Lung (tissue), 12 donors: Measurements from ENCODE around the gene B3GALT6. TPM values are rescaled to one million over a fixed set of nuclear protein-coding genes. Genes with fewer than 3 reads are reported as not detected.

Source experiments
- ATAC-seq: fragments of 200-7000 bp; cut with Tn5 transposase; one replicate; pipeline ENCODE4 v1.9.1; 2020; ENCODE audit warnings: moderate number of reproducible peaks; ENCODE audit not compliant: insufficient read depth, low FRiP score
- DNase-seq, 3 donors: peaks; one replicate each; pipeline ENCODE4 v3.0.0-alpha.2; 2013 to 2017
- H3K27ac ChIP-seq, 2 donors: one replicate each; pipeline ENCODE4 v1.5.1; 2013; ENCODE audit warnings: mild to moderate bottlenecking in 2 of 2, moderate library complexity in 2 of 2, control low read depth in 1 of 2, inconsistent platforms in 1 of 2, low read depth in 1 of 2, low read length in 1 of 2
- H3K27me3 ChIP-seq, 3 donors: one replicate each; pipeline ENCODE4 v1.5.1; 2013; ENCODE audit warnings: low read length in 2 of 3; ENCODE audit not compliant: control insufficient read depth in 3 of 3, insufficient read depth in 3 of 3
- H3K36me3 ChIP-seq, 4 donors: one replicate each; pipeline ENCODE4 v1.5.1; 2013; ENCODE audit warnings: low read length in 4 of 4, mild to moderate bottlenecking in 1 of 4, moderate library complexity in 1 of 4; ENCODE audit not compliant: control insufficient read depth in 4 of 4, insufficient read depth in 4 of 4
- H3K4me1 ChIP-seq, 5 donors: one replicate each; pipeline ENCODE4 v1.5.1; 2013; ENCODE audit warnings: low read length in 5 of 5, mild to moderate bottlenecking in 2 of 5, moderate library complexity in 1 of 5; ENCODE audit not compliant: control insufficient read depth in 5 of 5, insufficient read depth in 5 of 5
- H3K4me3 ChIP-seq: one replicate; pipeline ENCODE4 v1.5.1; 2013; ENCODE audit warnings: mild to moderate bottlenecking, control low read depth, moderate library complexity
- H3K9ac ChIP-seq, 2 donors: one replicate each; pipeline ENCODE4 v1.5.1; 2013; ENCODE audit warnings: low read length in 2 of 2, control low read depth in 1 of 2; ENCODE audit not compliant: insufficient read depth in 1 of 2
- H3K9me3 ChIP-seq, 4 donors: one replicate each; pipeline ENCODE4 v1.5.1; 2013; ENCODE audit warnings: low read length in 3 of 4, mild to moderate bottlenecking in 1 of 4, moderate library complexity in 1 of 4; ENCODE audit not compliant: control insufficient read depth in 4 of 4, insufficient read depth in 3 of 4
- CTCF ChIP-seq: IDR thresholded peaks from 2 replicates; pipeline ENCODE4 v1.5.1; 2012; ENCODE audit warnings: mild to moderate bottlenecking; ENCODE audit errors: control extremely low read depth, extremely low read depth
- WGBS, 2 donors: extraction: QIAGEN DNeasy Blood & Tissue Kit; methylation state at CpG; one replicate each; pipeline ENCODE4 v1.1.7; 2013; 5-methylcytosine and 5-hydroxymethylcytosine counted together
- polyA plus RNA-seq, 2 donors: library from polyadenylated mRNA; stranded (reverse); fragments of 200-250 nt; gene quantifications; one replicate each; pipeline ENCODE4 v1.2.1, GENCODE V29; 2013
- total RNA-seq, 2 donors: library from RNA; depleted of rRNA in 1 of 2; stranded (reverse); fragments of >200 nt in 1 of 2; gene quantifications; one replicate each; pipeline ENCODE4 v1.2.1, GENCODE V29; 2014 to 2021
- donor health status: control.
- donor health status: control.
- donor health status: Bipolar disorder and iron deficiency.
- donor health status: healthy.
- donor health status: DM: yes; HTN: yes; CAD: no.

The B3GALT6 gene
- total and polyA plus RNA-seq, 4 donors = 7.0 to 28.3 (median 15.8) TPM

DNA sequence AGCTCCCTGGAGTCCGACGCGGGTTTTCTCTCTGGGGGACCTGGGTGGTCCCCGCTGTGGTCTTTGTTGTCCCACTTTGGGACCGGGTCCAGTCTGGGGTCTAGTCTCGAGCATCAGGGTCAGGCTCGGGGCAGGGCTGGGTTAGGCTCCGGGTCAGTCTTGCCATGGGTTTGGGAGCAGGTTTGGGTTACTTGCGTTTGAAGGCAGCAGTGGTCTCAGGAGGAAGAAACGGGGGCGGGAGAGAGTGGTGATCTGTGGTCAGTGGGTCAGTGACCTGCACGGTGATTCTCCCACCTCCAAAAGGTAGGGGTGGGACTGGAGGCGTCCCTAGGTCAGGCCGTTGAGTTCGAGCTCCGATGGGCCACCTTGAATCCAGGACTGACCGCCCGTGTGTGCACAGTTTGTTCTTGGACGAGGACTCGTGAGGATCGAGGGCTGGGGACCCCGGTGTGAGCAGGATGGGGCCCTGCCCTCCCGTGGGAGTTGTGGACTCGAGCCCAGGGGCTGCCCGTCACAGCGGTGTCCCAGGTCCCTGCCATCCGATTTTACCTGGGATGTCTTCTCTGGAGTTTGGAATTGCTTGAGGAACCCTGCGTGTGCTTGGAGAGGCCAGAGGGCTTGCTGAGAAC, 2.3 kb downstream of the B3GALT6 start:
- DNase-seq = no peak
- no peak for TF ChIP-seq CTCF
- H3K4me1 ChIP-seq = peaks cover 0 to 26% (median 7%) of the 10 kb centered on the region in 5 donors

DNA sequence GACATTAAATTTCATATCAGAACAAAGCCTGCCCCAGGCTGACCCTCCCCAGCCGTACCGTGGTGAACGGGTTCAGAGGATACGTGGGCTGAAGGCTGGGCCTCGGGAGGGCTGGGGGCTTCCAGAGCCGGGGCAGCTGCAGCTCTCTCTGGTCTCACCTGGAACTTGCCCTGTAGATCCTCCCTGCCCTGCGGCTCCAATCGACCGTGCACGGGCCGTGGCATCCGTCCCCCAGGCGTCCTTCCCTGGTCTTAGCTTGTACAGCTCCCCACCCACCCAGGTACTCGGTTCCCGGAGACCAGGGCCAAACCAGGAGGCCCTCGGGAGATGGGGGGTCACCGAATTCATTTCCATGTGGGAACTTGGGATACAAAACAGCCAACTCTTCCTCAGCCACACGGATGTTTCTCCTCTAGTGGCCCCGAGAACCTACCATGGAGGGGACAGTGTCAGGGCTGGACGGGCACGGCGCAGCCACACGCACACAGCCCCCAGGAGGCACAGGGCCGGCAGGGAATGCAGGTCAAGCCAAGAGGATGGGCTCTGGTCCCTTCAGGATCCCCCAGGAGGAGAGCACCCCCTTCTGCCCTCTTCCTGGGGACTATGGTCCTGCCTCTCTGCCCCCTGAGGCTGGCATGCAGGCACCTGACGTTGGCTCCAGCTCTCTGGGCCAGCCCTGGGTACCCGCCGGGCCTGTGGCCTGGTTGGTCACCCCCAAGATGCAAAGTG, 3.1 kb downstream of the B3GALT6 start:
- Histone ChIP-seq H3K27me3 (peaks cover 0 to 27% (median 0%) of the 10 kb centered on the region in 3 donors), H3K4me1 (peaks cover 0 to 18% (median 5%) of the 10 kb centered on the region in 5 donors), H3K9ac (no peak overlapping the region), H3K27ac (no peak overlapping the region), H3K36me3 (peaks cover 0 to 6% (median under 1%) of the 10 kb centered on the region in 4 donors), H3K4me3 (no peak overlapping the region), H3K9me3 (peaks cover 0 to 8% (median 0%) of the 10 kb centered on the region in 4 donors)
- no peak for ATAC-seq
- 93 to 95% methylated on average over 25 to 27 of the region's 27 CpGs for WGBS, 2 donors
- no peak for DNase-seq
- no peak for TF ChIP-seq CTCF

More for the DNA sequence above, 2.3 kb downstream of the B3GALT6 start:
- Histone ChIP-seq H3K4me3 (no peak overlapping the region), H3K9me3 (peaks cover 0 to 8% (median 0%) of the 10 kb centered on the region in 4 donors), H3K9ac (no peak overlapping the region), H3K36me3 (peaks cover 0 to 6% (median under 1%) of the 10 kb centered on the region in 4 donors), H3K27ac (no peak overlapping the region), H3K27me3 (peaks cover 0 to 20% (median 0%) of the 10 kb centered on the region in 3 donors)
- no peak for ATAC-seq
- 96 to 97% methylated on average over 28 of the region's 28 CpGs for WGBS, 2 donors

DNA sequence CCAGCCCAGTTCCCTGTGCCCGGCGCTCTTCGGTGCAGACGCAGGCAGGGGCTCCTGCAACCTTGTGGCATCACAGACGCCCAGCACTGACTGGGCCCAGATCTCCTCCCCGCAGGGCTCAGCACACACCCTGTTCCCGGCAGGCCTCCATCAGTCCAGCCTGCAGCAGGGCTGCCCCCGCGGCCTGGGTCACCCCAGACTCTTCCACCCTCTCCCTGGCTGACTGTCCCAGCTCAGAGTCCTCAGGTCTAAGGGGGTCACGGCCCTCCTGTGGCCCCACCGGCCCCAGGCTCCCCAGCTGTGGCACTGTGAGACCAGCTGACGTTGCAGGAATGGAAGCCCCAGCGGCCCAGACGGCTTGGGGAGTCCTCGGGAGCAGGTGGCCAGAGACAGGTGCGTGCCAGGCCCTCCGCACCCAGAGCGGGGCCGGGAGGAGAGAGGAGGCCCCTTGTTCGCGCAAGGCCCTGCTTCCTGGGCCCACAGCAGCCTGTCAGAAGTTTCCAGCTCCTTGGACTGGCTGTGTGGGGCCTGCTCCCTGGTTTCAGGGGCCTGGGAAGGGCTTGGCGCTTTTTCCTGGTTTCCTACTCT, 4.2 kb downstream of the B3GALT6 start:
- no peak overlapping the region for H3K4me3 ChIP-seq
- H3K9ac ChIP-seq = no peak overlapping the region
- peaks cover 0 to 27% (median 0%) of the 10 kb centered on the region in 3 donors for H3K27me3 ChIP-seq
- ATAC-seq (no peak), DNase-seq (no peak)
- no peak overlapping the region for H3K27ac ChIP-seq
- 82 to 87% methylated on average over 22 of the region's 22 CpGs for WGBS, 2 donors
- peaks cover 0 to 6% (median under 1%) of the 10 kb centered on the region in 4 donors for H3K36me3 ChIP-seq
- peaks cover 0 to 17% (median 0%) of the 10 kb centered on the region in 5 donors for H3K4me1 ChIP-seq
- TF ChIP-seq CTCF = no peak
- peaks cover 0 to 8% (median 0%) of the 10 kb centered on the region in 4 donors for H3K9me3 ChIP-seq
